ENCODE results near the gene NPEPPS. TPM values are rescaled to one million over a fixed set of nuclear protein-coding genes. Genes with fewer than 3 reads are reported as not detected.
"Not testable (repeated sequence)": the region's sequence is repeated elsewhere in the genome, so short reads cannot be mapped to it uniquely, and the experiment has no call there.

NPEPPS gene, protein sequence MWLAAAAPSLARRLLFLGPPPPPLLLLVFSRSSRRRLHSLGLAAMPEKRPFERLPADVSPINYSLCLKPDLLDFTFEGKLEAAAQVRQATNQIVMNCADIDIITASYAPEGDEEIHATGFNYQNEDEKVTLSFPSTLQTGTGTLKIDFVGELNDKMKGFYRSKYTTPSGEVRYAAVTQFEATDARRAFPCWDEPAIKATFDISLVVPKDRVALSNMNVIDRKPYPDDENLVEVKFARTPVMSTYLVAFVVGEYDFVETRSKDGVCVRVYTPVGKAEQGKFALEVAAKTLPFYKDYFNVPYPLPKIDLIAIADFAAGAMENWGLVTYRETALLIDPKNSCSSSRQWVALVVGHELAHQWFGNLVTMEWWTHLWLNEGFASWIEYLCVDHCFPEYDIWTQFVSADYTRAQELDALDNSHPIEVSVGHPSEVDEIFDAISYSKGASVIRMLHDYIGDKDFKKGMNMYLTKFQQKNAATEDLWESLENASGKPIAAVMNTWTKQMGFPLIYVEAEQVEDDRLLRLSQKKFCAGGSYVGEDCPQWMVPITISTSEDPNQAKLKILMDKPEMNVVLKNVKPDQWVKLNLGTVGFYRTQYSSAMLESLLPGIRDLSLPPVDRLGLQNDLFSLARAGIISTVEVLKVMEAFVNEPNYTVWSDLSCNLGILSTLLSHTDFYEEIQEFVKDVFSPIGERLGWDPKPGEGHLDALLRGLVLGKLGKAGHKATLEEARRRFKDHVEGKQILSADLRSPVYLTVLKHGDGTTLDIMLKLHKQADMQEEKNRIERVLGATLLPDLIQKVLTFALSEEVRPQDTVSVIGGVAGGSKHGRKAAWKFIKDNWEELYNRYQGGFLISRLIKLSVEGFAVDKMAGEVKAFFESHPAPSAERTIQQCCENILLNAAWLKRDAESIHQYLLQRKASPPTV
- 10 to 100 TPM; 91.1 to 98.4 TPM for total RNA-seq

DNA sequence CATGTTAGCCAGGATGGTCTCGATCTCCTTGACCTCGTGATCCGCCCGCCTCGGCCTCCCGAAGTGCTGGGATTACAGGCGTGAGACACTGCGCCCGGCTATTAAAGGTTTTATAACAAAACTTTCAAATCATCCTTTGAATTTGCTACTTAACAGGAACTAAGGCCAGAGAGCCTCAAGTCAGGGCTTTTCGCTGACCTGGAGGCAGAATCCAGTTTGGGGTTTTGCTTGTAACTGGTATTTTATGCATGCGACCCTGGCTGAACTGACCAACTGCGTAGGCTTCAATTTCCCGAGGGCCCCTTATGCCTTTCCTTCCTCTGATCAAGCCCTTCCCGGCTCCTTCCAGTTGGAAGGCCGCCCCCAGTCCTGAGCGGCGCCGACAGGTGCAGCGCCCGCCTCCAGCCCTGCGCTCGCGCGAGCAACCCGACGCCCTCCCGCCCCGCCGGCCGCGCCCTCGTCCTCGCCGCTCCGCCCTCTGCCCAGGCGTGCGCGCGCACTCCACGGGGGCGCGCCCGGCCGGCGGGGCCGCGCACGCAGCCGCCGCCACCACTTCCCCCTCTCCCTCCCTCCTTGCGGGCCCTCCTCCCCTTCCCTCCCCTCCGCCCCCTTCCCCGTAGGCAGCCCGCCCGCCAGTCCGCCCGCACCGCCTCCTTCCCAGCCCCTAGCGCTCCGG is at the start of gene NPEPPS:
Gene NPEPPS, plus strand, starts transcription at position 552 of the 676 bp plus-strand sequence. CDS start 193 bp downstream, outside the sequence.
- POLR2A ChIA-PET, CTCF ChIA-PET: not testable (repeated sequence)

- POLR2A ChIA-PET, CTCF ChIA-PET: not testable (repeated sequence)
Measured at GRCh38 chr17:47491841-47492212, 39.1 kb upstream of the NPEPPS start.

- CTCF ChIA-PET, POLR2A ChIA-PET: not testable (repeated sequence)
Measured at GRCh38 chr17:47499074-47499473, 31.8 kb upstream of the NPEPPS start.

DNA sequence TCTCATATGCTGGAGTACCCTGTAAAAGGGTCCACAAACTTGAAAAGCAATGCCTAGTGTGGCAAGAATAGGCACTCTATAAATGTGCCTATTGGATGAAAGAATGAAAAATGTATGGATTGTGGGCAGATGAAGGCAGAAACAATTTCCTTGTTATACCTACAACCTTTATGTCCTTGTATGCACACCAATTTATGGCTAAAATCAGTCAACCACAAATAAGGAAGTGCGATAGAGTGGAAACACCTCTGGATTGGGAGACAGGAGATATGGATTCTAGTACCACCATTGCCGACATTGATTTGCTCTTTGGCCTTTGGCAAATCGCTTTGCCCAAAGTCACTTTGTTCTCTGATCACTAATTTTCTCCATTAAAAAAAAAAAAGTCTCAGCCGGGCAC is 31.4 kb upstream of the NPEPPS start:
- CTCF ChIA-PET, result interaction anchor here (0.6 kb wide), 1 partner anchor 34 kb away, joined by 3 read pairs; no protein-coding TSS in a partner anchor
- POLR2A ChIA-PET, result not testable (repeated sequence)

- CTCF ChIA-PET, result interaction anchor here (2.1 kb wide), 1 partner anchor 114 kb away, joined by 6 read pairs; no protein-coding TSS in a partner anchor
Measured at GRCh38 chr17:47500620-47501019, 30.3 kb upstream of the NPEPPS start.

DNA sequence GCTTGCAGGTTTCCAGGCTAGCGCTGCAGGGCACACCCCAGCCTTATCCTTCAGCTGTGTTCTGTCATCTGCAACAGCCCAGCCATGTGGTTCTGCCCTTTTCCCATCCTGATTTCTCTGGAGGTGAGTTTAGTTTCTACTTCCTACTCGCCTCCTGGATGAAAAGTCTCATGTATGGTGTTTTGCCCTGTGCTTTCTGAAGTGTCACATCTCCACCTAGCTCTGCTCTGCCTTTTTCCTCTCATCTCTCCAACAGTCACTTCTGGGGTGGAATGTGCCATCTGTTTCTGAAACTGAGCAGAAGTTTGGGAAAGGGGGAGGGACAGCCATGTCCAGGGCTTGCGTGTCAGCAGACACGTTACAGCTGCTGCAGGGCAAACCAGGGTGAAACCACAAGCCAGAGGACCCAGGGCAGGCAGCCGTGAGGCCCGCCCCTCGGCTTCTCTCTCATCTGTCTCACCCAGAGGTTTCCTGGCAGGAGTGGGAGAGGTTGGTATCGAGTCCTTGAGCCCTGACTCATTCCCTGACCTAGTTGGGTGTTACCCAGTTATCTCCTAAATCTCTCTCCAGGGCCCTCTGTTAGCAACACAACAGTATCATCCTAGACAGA is 28.7 kb upstream of the NPEPPS start:
- POLR2A ChIA-PET, result not testable (repeated sequence)
- CTCF ChIA-PET, result interaction anchor here (2.1 kb wide), 1 partner anchor 113 kb away, joined by 6 read pairs; no protein-coding TSS in a partner anchor

More at GRCh38 chr17:47500620-47501019, 30.3 kb upstream of the NPEPPS start:
- POLR2A ChIA-PET, result not testable (repeated sequence)

DNA sequence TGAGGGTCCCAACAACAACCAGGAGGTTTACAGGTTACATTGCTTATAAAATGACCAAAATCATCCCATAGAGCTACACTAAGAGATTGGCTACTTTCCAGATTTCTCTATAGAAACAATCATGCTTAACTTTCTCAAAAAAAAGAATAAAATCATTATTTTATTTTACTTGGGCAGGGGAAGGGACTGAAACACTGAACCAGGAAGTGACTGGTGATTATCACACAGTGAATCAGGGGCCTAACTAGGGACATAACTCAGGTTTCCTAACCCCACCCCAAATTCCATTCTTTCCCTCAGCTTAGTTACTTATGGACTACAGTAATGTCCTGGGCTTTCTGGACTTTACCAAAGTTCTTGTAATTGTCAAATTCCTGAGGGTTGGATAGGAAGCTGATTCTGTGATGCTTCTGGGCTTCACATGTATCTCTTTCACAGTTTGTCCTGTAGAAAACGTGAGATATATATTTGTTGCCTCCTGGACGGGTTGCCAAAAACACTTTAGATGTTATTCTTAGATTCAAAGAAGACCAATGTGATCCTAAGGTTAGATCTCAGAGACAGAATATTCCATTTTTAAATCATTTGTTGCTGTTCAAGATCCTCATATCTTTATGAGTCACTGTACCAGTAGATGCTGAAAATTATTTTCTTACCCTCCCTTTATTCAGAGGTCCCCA is 28.0 kb upstream of the NPEPPS start:
- POLR2A ChIA-PET, CTCF ChIA-PET: not testable (repeated sequence)

GRCh38 chr17:47511701-47512146 is 19.2 kb upstream of the NPEPPS start:
- POLR2A ChIA-PET, result not testable (repeated sequence)
- CTCF ChIA-PET, result interaction anchor here (0.7 kb wide), 1 partner anchor 466 kb away, joined by 3 read pairs; no protein-coding TSS in a partner anchor

GRCh38 chr17:47513301-47513700 is 17.6 kb upstream of the NPEPPS start:
- POLR2A ChIA-PET, CTCF ChIA-PET: not testable (repeated sequence)

- POLR2A ChIA-PET, CTCF ChIA-PET: not testable (repeated sequence)
Measured at GRCh38 chr17:47518880-47519279, 12.0 kb upstream of the NPEPPS start.

GRCh38 chr17:47519365-47519764 is 11.5 kb upstream of the NPEPPS start:
- CTCF ChIA-PET, POLR2A ChIA-PET: not testable (repeated sequence)

DNA sequence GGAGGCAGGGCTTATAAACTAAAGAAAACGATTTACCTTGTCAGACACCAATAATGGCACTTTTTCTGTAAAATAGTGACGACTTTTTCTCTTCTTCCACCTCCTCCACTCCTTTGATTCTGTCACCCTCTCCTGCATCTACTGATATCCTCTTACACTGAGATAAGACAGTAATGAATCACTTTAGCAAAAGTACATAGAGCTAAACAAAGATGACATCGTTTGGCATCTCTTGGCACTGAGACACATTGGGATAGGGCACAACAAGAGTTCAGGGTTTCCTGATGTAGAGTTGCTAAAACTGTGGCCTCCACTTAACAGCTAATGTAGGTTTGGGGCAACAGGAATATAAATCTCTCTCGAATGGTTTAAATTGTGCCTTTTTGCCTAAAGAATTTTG is 10.6 kb upstream of the NPEPPS start:
- CTCF ChIA-PET, POLR2A ChIA-PET: not testable (repeated sequence)

DNA sequence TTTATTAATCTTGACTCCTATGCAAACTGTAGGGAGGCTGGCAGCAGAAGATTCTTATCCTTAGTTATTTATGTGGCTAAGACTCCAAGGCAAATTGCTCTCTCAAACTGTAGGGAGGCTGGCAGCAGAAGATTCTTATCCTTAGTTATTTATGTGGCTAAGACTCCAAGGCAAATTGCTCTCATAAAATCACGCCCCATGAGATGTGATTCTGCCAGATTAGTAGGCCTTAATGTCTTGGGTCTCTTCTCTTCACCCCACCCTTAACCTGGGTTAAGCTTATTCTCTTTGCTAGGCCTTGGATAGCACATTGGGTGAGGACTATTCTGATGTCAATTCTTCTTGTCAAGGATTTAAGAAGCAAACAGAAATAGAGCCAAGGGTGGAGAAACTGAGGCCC is 9.5 kb upstream of the NPEPPS start:
- POLR2A ChIA-PET, result not testable (repeated sequence)

DNA sequence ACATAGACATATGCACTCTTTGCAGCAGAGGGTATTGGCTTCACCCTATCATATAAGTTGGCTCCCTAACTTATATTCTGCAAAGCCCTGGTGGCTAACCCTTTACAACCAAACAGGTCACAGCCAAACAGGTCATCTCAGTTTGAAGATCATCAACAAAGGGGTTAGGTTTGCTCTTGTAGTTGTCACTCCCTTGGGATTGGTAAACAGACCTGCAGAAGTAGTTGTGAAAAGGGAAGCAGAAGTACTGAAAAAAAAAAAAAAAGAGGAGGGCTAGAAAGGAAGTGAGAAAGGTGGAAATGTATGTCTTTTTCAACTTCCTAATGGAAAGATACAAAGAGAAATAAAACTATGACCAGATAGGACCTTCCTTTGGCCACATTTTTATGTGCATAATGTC is 8.6 kb upstream of the NPEPPS start:
- CTCF ChIA-PET, POLR2A ChIA-PET: not testable (repeated sequence)

More for the DNA sequence above, 9.5 kb upstream of the NPEPPS start:
- CTCF ChIA-PET, result not testable (repeated sequence)

- POLR2A ChIA-PET, result not testable (repeated sequence)
- CTCF ChIA-PET, result interaction anchor here (0.6 kb wide), 1 partner anchor 188 kb away, joined by 3 read pairs; no protein-coding TSS in a partner anchor
Measured at GRCh38 chr17:47531233-47531820, 419 bp downstream of the NPEPPS start.

DNA sequence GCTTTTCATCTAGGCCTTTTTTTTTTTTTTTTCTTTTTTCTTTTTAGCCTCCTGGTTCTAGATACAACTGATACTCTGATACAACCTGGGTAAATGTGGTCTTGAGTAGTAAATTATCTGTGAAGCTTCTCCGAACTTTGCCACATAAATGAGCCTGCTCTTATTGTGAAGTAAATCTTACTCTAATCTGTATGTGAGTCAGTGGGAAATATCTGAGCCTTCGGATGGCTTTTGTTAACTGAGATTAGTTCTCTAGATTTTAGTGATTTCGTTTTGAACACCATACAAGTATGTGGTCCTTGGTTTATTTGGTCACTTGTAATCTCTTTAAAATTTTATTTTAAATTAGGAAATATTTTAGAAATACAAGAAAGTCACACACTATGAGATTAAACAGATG is 8.2 kb downstream of the NPEPPS start:
- POLR2A ChIA-PET, result not testable (repeated sequence)
- CTCF ChIA-PET, result interaction anchor here (0.7 kb wide), 1 partner anchor 96 kb away, joined by 6 read pairs; no protein-coding TSS in a partner anchor

- CTCF ChIA-PET, POLR2A ChIA-PET: not testable (repeated sequence)
Measured at GRCh38 chr17:47541676-47542075, 10.8 kb downstream of the NPEPPS start.

GRCh38 chr17:47544327-47544726 is 13.4 kb downstream of the NPEPPS start:
- CTCF ChIA-PET, result interaction anchor here (0.6 kb wide), 1 partner anchor 54 kb away, joined by 3 read pairs; no protein-coding TSS in a partner anchor
- POLR2A ChIA-PET, result not testable (repeated sequence)

All from activated CD8-positive, alpha-beta memory T cell treated with anti-CD3 and anti-CD28 coated beads for 36 hours (primary cell).